ENCODE data around the gene STK10.
A peak's percentile ranks its signal among the peaks of the same experiment; 100 is the strongest.

The STK10 gene

DNA sequence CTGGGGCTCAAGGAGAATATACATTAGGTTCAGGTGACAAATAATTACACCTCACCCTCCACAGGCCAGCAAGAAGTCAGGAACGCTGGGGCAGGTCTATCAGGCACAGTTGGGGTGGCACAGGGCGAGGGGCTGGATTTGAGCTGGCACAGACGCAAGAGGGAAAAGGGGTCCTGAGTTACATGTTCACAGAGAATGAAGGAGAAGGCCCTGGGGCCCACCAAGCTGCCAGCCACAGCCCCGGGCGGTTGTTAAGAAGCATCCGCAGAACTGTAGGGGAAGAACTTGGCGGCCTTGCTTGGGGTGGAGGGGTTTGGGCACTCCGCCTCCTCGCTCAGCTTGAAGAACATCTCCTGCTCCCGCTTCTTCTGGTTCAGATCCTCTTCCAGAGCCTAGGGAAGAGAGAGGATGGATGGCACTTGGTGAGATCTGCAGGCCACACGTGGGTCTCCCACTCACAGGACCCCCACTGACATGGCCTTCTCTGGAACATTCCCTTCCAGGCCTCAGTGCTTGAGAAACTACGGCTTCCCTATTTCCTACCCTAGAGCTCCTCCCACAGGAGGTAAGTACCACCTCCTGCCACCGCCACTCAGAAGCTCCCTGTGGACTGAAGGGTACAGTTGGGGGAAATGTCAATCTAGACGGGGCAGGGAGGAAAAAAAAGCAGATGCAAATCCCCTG, 143.3 kb downstream of the STK10 start:
- H3K27ac ChIP-seq (ENCODE audit: low read length): no peak overlapping the region
- H3K4me1 ChIP-seq (ENCODE audit: low read length): peaks cover 5% of the 10 kb centered on the region
- H4K20me1 ChIP-seq (ENCODE audit: insufficient read depth, low read length): peaks cover 7% of the 10 kb centered on the region; the same call in 1 of the 2 replicates
- TF ChIP-seq, protein P1, sequence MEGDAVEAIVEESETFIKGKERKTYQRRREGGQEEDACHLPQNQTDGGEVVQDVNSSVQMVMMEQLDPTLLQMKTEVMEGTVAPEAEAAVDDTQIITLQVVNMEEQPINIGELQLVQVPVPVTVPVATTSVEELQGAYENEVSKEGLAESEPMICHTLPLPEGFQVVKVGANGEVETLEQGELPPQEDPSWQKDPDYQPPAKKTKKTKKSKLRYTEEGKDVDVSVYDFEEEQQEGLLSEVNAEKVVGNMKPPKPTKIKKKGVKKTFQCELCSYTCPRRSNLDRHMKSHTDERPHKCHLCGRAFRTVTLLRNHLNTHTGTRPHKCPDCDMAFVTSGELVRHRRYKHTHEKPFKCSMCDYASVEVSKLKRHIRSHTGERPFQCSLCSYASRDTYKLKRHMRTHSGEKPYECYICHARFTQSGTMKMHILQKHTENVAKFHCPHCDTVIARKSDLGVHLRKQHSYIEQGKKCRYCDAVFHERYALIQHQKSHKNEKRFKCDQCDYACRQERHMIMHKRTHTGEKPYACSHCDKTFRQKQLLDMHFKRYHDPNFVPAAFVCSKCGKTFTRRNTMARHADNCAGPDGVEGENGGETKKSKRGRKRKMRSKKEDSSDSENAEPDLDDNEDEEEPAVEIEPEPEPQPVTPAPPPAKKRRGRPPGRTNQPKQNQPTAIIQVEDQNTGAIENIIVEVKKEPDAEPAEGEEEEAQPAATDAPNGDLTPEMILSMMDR (IDR thresholded peaks at IDR 0.05; ENCODE audit: low read depth, low read length): 0 out of 2 replicates have a peak, but pooled peaks have one; percentile 9
- no peak for TF ChIP-seq EZH2phosphoT487 (IDR thresholded peaks at IDR 0.05; ENCODE audit: low read depth)
- H3K4me3 ChIP-seq (ENCODE audit: low read length): no peak overlapping the region
- no peak overlapping the region for H3K9ac ChIP-seq (ENCODE audit: low read length)
- no peaks in the 10 kb centered on the region for H3K79me2 ChIP-seq (ENCODE audit: low read length)
- peaks cover 30% of the 10 kb centered on the region for H3K36me3 ChIP-seq (replicated peaks; ENCODE audit: low read depth, low read length)
- H2AFZ ChIP-seq (ENCODE audit: low read depth, low read length): no peak overlapping the region
- no peaks in the 10 kb centered on the region for H3K9me3 ChIP-seq (ENCODE audit: insufficient read depth, low read length)
- H3K4me2 ChIP-seq (ENCODE audit: low read length): no peak overlapping the region
- H3K27me3 ChIP-seq (ENCODE audit: low read depth, low read length): no peaks in the 10 kb centered on the region

DNA sequence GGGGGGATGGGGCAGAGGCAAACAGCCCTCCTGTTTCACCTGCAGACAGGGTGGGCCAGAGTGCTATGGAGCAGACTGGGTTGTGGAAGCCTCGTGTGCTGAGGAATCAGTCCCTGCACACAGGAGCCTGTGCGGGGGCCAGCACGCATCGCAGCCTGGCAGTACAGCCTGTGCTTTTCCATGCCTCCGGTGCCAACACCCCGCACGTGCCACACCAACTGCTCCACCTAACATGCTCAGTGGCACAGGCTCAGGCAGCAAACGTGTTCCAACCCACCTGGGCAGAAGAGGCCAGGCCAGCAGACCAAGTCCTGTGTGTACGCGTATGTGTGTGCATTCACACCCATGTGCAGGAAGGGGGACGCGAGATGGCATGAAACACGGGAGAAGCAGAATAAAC, 144.2 kb downstream of the STK10 start:
- no peak overlapping the region for H3K9ac ChIP-seq (ENCODE audit: low read length)
- H3K4me3 ChIP-seq (ENCODE audit: low read length): no peak overlapping the region
- no peak overlapping the region for H3K4me2 ChIP-seq (ENCODE audit: low read length)
- no peaks in the 10 kb centered on the region for H3K9me3 ChIP-seq (ENCODE audit: insufficient read depth, low read length)
- H3K79me2 ChIP-seq (ENCODE audit: low read length): no peaks in the 10 kb centered on the region
- no peak overlapping the region for H2AFZ ChIP-seq (ENCODE audit: low read depth, low read length)
- TF ChIP-seq, protein P1 (IDR thresholded peaks at IDR 0.05; ENCODE audit: low read depth, low read length): no peak
- H3K4me1 ChIP-seq (ENCODE audit: low read length): peaks cover 5% of the 10 kb centered on the region
- H4K20me1 ChIP-seq (ENCODE audit: insufficient read depth, low read length): 0 out of 2 replicates have a peak, but pooled peaks cover 2% of the 10 kb centered on the region
- H3K27ac ChIP-seq (ENCODE audit: low read length): no peak overlapping the region
- no peaks in the 10 kb centered on the region for H3K27me3 ChIP-seq (ENCODE audit: low read depth, low read length)
- peaks cover 22% of the 10 kb centered on the region for H3K36me3 ChIP-seq (replicated peaks; ENCODE audit: low read depth, low read length)

DNA sequence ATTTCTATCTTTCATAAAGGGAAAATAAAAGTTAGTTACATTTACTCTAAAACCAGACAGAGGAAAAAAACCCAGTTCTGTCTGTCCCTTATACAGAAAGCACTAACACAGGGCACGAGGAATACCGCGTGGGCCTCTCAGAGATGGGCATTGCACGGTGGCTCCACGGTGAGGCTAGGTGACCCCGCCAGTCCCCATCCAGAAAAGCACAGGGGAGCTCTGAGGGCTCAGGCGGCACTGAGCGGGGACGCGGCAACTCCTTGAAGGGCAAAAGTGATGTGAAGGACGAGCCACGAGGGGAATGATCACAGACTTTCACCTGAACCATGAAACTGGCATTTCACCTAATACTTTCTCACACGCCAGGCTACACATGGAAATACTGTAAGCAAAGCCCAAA, 145.8 kb downstream of the STK10 start:
- H3K36me3 ChIP-seq (replicated peaks; ENCODE audit: low read depth, low read length): peaks cover 15% of the 10 kb centered on the region
- no peak overlapping the region for H2AFZ ChIP-seq (ENCODE audit: low read depth, low read length)
- no peaks in the 10 kb centered on the region for H4K20me1 ChIP-seq (ENCODE audit: insufficient read depth, low read length)
- peaks cover 5% of the 10 kb centered on the region for H3K4me1 ChIP-seq (ENCODE audit: low read length)
- no peaks in the 10 kb centered on the region for H3K9me3 ChIP-seq (ENCODE audit: insufficient read depth, low read length)
- no peak for TF ChIP-seq EZH2phosphoT487 (IDR thresholded peaks at IDR 0.05; ENCODE audit: low read depth)
- TF ChIP-seq, protein P1 (IDR thresholded peaks at IDR 0.05; ENCODE audit: low read depth, low read length): no peak
- no peak overlapping the region for H3K9ac ChIP-seq (ENCODE audit: low read length)
- H3K4me2 ChIP-seq (ENCODE audit: low read length): no peak overlapping the region
- H3K27ac ChIP-seq (ENCODE audit: low read length): no peak overlapping the region
- H3K79me2 ChIP-seq (ENCODE audit: low read length): no peaks in the 10 kb centered on the region
- H3K4me3 ChIP-seq (ENCODE audit: low read length): no peak overlapping the region
- H3K27me3 ChIP-seq (ENCODE audit: low read depth, low read length): no peaks in the 10 kb centered on the region

DNA sequence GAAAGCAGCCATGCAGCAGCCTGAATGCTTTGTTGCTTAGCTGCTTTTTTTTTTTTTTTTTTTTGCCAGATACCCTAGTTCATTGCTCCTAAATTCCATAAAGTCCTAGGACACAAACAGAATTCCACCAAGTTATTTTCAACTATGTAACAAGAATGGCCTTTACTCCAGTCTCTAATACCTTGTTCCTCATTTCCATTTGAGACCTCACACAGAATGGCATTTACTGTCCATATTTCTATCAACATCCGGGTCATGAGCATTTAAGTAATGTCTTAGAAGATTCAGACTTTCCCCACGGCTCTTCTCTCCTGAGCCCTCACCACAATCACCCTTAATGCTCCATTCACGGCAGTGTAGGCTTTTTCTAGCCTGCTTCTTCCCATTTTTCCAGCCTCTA, 149.9 kb downstream of the STK10 start:
- H3K9ac ChIP-seq (ENCODE audit: low read length): no peak overlapping the region

More for the DNA sequence above, 149.9 kb downstream of the STK10 start:
- H2AFZ ChIP-seq (ENCODE audit: low read depth, low read length): no peak overlapping the region
- peaks cover 17% of the 10 kb centered on the region for H3K4me1 ChIP-seq (ENCODE audit: low read length)
- H3K4me2 ChIP-seq (ENCODE audit: low read length): no peak overlapping the region
- H3K79me2 ChIP-seq (ENCODE audit: low read length): no peaks in the 10 kb centered on the region
- H4K20me1 ChIP-seq (ENCODE audit: insufficient read depth, low read length): no peaks in the 10 kb centered on the region
- TF ChIP-seq EZH2phosphoT487 (IDR thresholded peaks at IDR 0.05; ENCODE audit: low read depth): no peak
- TF ChIP-seq, protein P1 (IDR thresholded peaks at IDR 0.05; ENCODE audit: low read depth, low read length): no peak
- no peaks in the 10 kb centered on the region for H3K27me3 ChIP-seq (ENCODE audit: low read depth, low read length)
- no peaks in the 10 kb centered on the region for H3K9me3 ChIP-seq (ENCODE audit: insufficient read depth, low read length)
- H3K4me3 ChIP-seq (ENCODE audit: low read length): no peak overlapping the region
- H3K36me3 ChIP-seq (replicated peaks; ENCODE audit: low read depth, low read length): no peaks in the 10 kb centered on the region
- no peak overlapping the region for H3K27ac ChIP-seq (ENCODE audit: low read length)

All from OCI-LY3 (cell line).